GM19324 (cell line): ENCODE results near the gene ALK.

Source experiments
- ATAC-seq: cut with Tn5 transposase; IDR thresholded peaks from one replicate; pipeline ENCODE4 v1.9.1; 2021; ENCODE audit warnings: mild to moderate bottlenecking, moderate library complexity; ENCODE audit not compliant: unreplicated experiment, low FRiP score

ALK gene

GRCh38 chr2:29353403-29353991, 567.9 kb downstream of the ALK start:
- ATAC-seq: no peak

DNA sequence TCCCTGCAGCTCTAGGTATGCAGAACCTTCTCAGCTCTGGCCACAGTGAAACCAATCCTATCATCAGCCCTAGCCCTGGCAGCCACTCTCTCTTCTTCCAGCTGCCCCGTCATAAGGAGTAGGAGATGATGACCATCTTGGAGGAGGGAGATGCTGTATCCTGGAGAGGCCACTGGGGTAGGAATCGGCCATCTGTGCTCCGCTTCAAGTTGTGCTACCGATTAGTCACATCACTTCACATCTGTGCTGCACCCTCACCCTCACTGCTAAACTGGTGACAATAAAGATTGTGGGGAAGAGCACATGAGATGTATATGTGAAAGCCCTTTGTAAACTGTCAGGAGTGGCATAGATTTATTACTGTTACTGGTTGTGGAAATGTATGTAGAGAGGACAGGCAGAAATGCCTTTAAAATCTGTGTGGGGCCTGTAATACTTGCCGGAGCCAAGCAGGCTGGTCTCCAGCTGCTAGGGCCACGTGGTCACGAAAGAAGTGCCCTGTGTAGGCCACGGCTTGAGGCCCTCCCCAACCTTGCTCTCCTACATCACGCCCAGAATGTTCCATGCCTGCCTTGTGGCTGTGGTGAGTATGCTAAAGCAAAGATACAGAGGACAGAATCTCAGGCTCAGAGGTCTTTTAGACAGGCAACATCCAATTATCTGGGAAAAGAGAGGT, 569.3 kb downstream of the ALK start:
- no peak for ATAC-seq

GRCh38 chr2:29351248-29351647, 570.1 kb downstream of the ALK start:
- ATAC-seq: no peak

GRCh38 chr2:29349316-29350030, 571.9 kb downstream of the ALK start:
- no peak for ATAC-seq

DNA sequence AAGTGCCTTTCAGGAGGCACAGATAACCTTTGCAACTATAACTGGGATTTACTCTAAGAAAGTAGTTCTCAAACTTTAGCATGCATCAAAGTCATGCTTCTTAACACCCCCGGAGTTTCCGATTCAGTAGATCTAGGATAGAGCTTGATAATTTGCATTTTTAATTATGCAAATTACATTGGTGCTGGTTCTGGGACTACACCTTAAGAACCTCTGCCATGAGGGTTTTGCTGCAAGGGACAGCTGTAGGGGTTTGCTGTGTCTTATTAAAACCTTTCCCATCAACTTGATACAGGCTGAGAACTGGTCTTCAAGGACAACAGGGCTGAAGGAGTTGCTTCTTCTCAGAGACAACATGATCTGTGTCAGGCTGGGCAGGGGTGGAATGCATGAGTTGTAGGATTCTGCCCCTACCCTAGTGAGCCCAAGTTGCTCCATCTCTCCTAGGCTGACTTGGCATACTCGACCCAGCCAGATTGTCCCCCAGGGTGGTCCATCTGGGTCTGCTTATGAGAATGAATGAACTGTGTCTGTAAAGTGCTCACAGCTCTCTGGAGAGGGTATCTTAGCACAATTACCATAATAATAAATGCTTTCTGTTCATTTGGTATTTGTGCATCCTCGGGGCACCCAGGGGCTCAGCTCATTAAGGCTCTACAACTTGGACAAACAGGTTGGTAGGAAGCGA, 573.5 kb downstream of the ALK start:
- no peak for ATAC-seq

- ATAC-seq: no peak
These were observed 576.1 kb downstream of the ALK start for GRCh38 chr2:29345236-29345635.

GRCh38 chr2:29343830-29344229, 577.6 kb downstream of the ALK start:
- ATAC-seq: no peak

DNA sequence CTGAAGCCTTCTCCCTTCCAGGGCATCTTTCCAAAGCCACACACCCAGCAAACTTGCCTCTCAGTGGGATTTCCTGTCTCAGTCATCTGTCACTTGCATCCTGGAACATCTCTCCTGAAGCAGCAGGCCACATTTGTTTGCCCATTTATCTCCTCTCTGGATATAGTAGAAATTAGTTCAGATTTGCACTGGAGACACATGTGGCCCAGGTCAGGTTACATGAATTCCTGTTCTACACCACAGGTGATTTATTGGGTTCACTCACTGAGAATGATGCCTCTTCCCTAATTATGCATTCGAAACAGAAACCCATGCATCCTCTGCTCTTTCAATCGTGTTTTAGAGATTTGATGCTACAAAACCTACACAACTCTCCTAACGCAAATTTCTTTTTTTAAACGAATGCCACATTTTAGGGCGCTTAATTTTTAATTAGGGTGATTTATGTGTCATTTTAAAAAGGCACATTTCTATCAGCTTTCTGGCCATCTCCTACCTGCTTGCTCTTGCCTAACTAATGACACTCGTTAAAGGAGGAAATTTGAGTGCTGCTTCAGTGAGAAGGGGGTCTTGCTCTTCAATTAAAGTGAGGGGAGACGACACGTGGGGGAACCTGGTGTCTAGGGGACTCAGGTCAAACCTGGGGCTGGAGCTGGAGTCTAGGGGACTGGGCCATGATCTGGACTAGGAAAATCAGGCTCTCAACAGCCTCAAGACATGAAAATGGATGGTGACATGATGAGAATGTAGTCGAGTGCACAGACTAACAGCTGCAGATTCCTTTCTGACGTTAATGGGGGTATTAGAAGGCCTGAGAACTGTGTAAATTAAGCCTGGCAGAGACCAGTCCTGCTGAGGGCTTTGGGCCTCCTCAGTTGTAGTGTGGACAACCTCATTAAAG, 584.8 kb downstream of the ALK start:
- ATAC-seq: no peak

DNA sequence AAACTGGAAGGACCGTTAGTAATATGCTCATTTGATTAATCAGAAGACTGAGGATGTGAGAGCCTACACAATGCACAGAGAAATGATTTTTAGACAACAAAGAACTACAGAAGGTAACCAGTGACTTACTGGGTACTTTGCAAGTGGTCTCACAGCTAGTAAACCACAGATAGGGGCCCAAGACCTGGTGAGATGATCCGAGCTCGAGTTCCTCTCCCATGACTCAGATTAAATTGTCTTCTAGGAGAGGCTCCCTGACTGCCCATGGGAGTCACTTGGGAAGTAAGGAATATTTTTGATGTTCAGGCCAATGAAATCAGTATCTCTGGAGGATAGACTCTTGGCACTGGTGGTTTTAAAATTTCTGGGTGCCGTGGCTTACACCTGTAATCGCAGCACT, 586.0 kb downstream of the ALK start:
- ATAC-seq: no peak

DNA sequence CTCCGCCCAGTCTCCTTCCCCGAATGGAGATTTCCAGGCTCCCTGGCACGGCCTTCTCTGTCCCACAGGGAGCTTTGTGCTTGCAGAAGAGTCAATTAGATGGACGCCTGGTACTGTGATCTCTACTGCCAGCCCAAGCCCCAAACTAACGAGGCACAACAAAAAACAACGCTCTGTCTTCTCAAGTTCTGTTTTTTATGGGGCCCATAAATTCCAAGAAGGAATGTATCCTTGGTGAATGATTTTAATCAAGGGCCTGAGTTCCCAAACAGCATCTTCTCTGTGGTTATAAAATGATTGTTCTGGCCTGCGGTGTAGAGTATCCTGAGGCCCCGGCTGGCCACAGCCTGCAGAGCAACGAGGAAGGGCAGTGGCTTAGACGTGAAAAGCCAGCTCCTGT, 586.7 kb downstream of the ALK start:
- ATAC-seq: no peak

GRCh38 chr2:29332540-29332939, 588.8 kb downstream of the ALK start:
- ATAC-seq: no peak

DNA sequence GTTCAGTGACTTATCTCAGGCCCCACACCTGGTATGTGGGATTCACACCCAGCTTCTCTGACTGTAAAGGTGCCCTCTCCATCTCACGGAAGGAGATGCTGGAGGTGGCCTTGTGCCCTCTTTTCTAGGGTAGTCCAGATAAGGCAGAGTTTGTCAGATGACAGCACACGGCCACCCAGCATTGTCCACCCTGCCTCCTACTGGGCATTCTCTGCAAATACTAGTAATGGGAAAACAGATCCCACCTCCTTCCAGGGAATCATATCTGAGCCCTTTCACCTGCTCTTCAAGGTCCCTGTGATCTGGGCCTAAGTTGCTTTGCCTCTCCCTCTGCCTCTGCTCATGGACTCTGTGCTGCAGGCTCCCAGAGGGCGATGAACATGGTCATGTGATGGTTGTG, 591.5 kb downstream of the ALK start:
- ATAC-seq: no peak

DNA sequence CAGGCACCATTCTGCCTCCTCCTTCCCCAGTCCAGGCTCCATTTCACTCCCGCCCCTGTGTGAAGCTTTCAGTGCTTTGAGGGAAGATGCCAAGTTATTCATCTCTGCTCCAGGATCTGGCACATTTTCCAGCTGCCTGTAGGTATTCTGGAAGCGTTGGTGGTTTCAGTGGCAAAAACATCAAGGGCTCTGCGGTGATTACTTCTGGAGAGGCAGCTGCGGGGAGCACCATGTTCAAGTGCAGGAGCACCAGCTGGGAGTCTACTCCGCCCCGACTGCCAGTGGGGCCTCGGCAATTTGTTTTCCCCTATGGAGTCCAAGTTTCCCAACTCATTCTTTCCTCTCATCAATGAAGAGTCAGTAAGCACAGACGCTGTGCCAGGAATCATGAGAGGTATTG, 594.5 kb downstream of the ALK start:
- no peak for ATAC-seq

- ATAC-seq: no peak
These were observed 595.8 kb downstream of the ALK start for GRCh38 chr2:29325544-29325943.

DNA sequence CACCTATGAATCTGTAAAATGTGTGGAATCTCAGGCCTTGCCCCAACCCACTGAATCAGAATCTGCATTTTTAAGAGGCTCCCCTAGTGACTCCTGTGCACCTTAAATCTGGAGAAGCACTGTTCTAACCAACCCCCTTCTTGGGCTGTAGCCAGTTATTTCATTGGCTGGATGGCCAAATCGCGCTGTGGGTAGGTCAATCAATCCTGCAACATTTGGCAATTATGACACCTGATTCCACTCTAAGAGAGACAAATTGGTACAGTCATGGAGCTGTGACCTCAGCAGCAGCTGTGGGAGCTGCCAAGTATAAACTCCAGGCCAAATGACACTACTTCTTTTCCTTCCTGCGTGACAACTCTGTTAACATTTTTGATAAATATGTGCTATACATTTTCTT, 597.4 kb downstream of the ALK start:
- ATAC-seq: no peak

- ATAC-seq: no peak
These were observed 598.1 kb downstream of the ALK start for GRCh38 chr2:29323301-29323700.

DNA sequence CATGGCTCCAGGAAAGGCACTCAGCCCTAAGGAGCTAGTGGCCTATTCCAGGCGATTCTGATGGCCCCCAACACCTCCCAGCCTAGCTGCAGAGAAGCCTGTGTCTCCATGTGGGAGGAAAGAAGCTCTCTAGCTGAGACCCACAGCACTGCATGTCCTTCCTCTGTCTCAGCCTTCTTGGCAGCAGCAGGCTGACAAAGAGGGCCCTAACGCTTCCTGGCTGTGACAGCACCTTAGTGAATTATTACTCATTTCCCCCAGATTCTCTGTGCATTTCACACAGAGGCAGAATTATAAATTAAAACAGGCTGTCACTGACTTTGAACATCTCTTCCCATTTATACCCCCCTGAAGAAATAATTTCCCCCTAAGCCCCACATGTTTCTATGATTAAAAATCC, 599.4 kb downstream of the ALK start:
- no peak for ATAC-seq

GRCh38 chr2:29317801-29318485, 603.4 kb downstream of the ALK start:
- ATAC-seq: no peak

DNA sequence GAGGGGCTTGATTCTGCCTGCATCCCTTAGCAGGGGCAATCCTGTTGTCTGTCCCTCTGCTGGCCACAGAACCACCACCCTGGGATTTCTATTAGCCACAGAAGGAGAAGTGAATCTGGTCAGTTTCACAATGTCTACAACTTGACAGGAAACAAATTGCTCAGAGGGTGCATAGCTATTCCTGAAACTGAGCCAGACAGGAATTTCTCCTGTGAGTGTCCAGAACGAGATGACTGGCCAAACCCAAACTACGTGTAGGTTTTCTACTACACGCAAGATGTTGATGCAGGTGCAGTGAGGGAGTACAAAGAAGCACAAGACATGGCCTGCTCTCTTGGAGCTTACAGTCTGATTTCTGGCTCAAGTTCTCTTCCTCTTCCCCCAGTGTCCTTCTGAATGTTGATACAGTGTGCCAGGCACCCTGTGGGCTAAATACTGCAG, 604.3 kb downstream of the ALK start:
- no peak for ATAC-seq
